Naive thymus-derived CD4-positive, alpha-beta T cell (primary cell): Measurements from ENCODE around the gene HOXC6. TPM values are rescaled to one million over a fixed set of nuclear protein-coding genes. Genes with fewer than 3 reads are reported as not detected.

ENCODE experiments used
- ATAC-seq: fragments of 150-1000 bp; cut with Tn5 transposase; 2 replicates; pipeline ENCODE4 v1.10.0; 2021; ENCODE audit warnings: mild to moderate bottlenecking, moderate library complexity
- CTCF ChIA-PET: fragments of 350-600 bp; sonication (Branson Sonifier 250); formaldehyde crosslinking; loops from one replicate; lab custom pipeline; 2021; ENCODE audit warnings: antibody characterized with exemption; lab: Charles Lee
- POLR2A ChIA-PET: fragments of 350-600 bp; sonication (Branson Sonifier 250); formaldehyde crosslinking; loops from one replicate; lab custom pipeline; 2021; ENCODE audit warnings: antibody characterized with exemption, inconsistent platforms; lab: Charles Lee
- DNase-seq, 9 donors: peaks; one replicate each; pipeline versions ENCODE4 v3.0.0 to v3.0.0-alpha.2; 2020 to 2022; ENCODE audit warnings: mixed read lengths in 1 of 9
- H3K27ac ChIP-seq: one replicate; pipeline ENCODE4 v1.7.0; 2013; ENCODE audit warnings: mild to moderate bottlenecking, low read depth, low read length, moderate library complexity
- H3K27me3 ChIP-seq, 2 donors: one replicate each; pipeline ENCODE4 v1.7.0; 2013; ENCODE audit warnings: low read length in 2 of 2, mild to moderate bottlenecking in 2 of 2, moderate library complexity in 2 of 2; ENCODE audit not compliant: control insufficient read depth in 2 of 2, insufficient read depth in 2 of 2
- H3K36me3 ChIP-seq, 3 experiments: 1 replicate in 2 of 3; 2 replicates in 1 of 3; pipeline ENCODE4 v1.7.0; 2013; ENCODE audit warnings: low read length in 3 of 3, mild to moderate bottlenecking in 3 of 3, moderate library complexity in 1 of 3; ENCODE audit not compliant: insufficient read depth in 3 of 3, control insufficient read depth in 2 of 3
- H3K4me1 ChIP-seq, 2 donors: one replicate each; pipeline ENCODE4 v1.7.0; 2013; ENCODE audit warnings: low read length in 2 of 2, mild to moderate bottlenecking in 2 of 2, moderate library complexity in 1 of 2; ENCODE audit not compliant: control insufficient read depth in 2 of 2, insufficient read depth in 2 of 2
- H3K4me3 ChIP-seq: 2 replicates; pipeline ENCODE4 v1.7.0; 2013; ENCODE audit warnings: mild to moderate bottlenecking, low read length
- H3K9me3 ChIP-seq, 3 experiments: 1 replicate in 2 of 3; 2 replicates in 1 of 3; pipeline ENCODE4 v1.7.0; 2013; ENCODE audit warnings: low read length in 3 of 3; ENCODE audit not compliant: control insufficient read depth in 2 of 3
- H3K27ac Mint-ChIP-seq, 9 donors: one replicate each; pipeline ENCODE4 v1.8.0; 2020 to 2022; ENCODE audit warnings: mixed read lengths in 9 of 9, mild to moderate bottlenecking in 8 of 9, moderate library complexity in 5 of 9, inconsistent platforms in 2 of 9
- H3K27me3 Mint-ChIP-seq, 5 donors: one replicate each; pipeline ENCODE4 v1.8.0; 2021 to 2022; ENCODE audit warnings: mixed read lengths in 5 of 5, mild to moderate bottlenecking in 1 of 5
- H3K36me3 Mint-ChIP-seq, 5 donors: one replicate each; pipeline ENCODE4 v1.8.0; 2020 to 2022; ENCODE audit warnings: mixed read lengths in 5 of 5, mild to moderate bottlenecking in 3 of 5, inconsistent platforms in 1 of 5
- H3K4me1 Mint-ChIP-seq, 7 donors: one replicate each; pipeline ENCODE4 v1.8.0; 2020 to 2022; ENCODE audit warnings: mixed read lengths in 7 of 7, mild to moderate bottlenecking in 3 of 7, inconsistent platforms in 1 of 7
- H3K4me3 Mint-ChIP-seq, 10 donors: one replicate each; pipeline ENCODE4 v1.8.0; 2020 to 2022; ENCODE audit warnings: mild to moderate bottlenecking in 10 of 10, mixed read lengths in 10 of 10, moderate library complexity in 6 of 10, inconsistent platforms in 2 of 10
- H3K9me3 Mint-ChIP-seq, 11 donors: one replicate each; pipeline ENCODE4 v1.8.0; 2020 to 2022; ENCODE audit warnings: mixed read lengths in 11 of 11, mild to moderate bottlenecking in 4 of 11, inconsistent platforms in 1 of 11, moderate library complexity in 1 of 11
- intact Hi-C, 2 donors: fragments of 100-400 bp; cut with micrococcal nuclease; formaldehyde crosslinking; loops; one replicate each; pipeline ENCODE4 v1.15.1; 2023
- polyA plus RNA-seq, 2 donors: library from polyadenylated mRNA; unstranded; fragments of 300-500 nt; fragmentation: Illumina TruSeq; gene quantifications; one replicate each; pipeline ENCODE4 v1.2.3, GENCODE V29; 2021
- total RNA-seq, 6 experiments: library from RNA in 5 of 6; stranded (reverse) in 5 of 6; gene quantifications; 1 replicate in 5 of 6; 2 replicates in 1 of 6; pipeline ENCODE4 v1.2.3 and lab custom pipeline; 2021 to 2026

HOXC6 gene
- total and polyA plus RNA-seq, 7 experiments from 2014 or later, result not detected

DNA sequence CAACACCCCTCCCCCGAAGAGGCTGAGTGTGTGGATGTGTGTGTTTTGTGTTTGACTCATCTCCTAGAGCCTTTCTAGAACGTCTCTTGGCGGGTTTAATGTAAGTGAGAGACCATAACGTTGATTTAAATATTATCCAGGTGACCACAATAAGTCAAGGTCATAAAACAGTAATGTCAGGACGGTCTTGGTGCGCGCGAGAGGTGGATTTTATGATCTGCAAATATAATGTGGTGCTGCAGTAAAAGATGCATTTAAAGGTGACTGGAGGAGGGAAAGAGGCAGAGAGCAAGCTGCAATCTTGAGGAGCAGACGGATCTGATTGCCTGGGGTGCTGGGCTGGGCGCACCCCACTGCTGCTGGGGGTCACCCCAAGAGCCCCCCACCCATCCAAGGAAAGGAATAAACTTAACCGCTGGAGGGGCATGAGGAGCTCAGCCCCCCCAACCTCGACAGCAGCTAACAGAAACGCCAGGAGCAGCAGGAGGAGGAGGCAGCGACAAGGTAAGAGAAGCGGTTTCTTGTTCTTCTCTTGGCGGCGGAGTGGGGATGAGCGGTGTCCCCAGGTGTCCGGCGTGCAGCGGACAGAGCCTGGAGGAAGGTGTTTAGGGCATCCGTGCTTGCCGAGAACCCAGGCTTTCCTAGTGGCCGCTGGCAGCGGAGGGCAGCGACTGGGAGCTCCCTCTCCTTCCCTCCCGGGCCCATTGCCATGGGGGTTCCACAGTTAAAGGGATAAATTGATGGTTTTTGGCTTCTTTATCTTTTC, 37.7 kb upstream of the HOXC6 start:
- H3K27ac ChIP-seq, result no peak overlapping the region
- peaks cover 88 to 97% (median 93%) of the 10 kb centered on the region in 5 donors for H3K27me3 Mint-ChIP-seq
- peaks cover 0 to 6% (median 0%) of the 10 kb centered on the region in 5 donors for H3K36me3 Mint-ChIP-seq
- peaks cover 65 to 89% of the 10 kb centered on the region in 2 donors for H3K27me3 ChIP-seq
- peaks cover 15 to 26% of the 10 kb centered on the region in 2 donors for H3K4me1 ChIP-seq
- ChIA-PET CTCF (interaction anchor here (0.6 to 1.1 kb wide), 2 partner anchors 18 to 27 kb away, joined by 3 read pairs; no protein-coding TSS in a partner anchor), POLR2A (interaction anchor here (1.6 kb wide), 1 partner anchor 26 kb away, joined by 4 read pairs; no protein-coding TSS in a partner anchor)
- H3K36me3 ChIP-seq, result no peaks in the 10 kb centered on the region
- H3K4me3 Mint-ChIP-seq, result peak overlapping the region in 1 of 10 donors; percentile 1
- H3K4me1 Mint-ChIP-seq, result peaks cover 31 to 58% (median 52%) of the 10 kb centered on the region in 7 donors
- no peak overlapping the region for H3K4me3 ChIP-seq
- peak overlapping the region in 1 of 9 donors; percentile 46 for H3K27ac Mint-ChIP-seq
- intact Hi-C loops, result no loop called here
- ATAC-seq (no peak), DNase-seq (no peak)
- H3K9me3 ChIP-seq, result no peaks in the 10 kb centered on the region
- peaks cover 0 to 14% (median 0%) of the 10 kb centered on the region in 11 donors for H3K9me3 Mint-ChIP-seq

DNA sequence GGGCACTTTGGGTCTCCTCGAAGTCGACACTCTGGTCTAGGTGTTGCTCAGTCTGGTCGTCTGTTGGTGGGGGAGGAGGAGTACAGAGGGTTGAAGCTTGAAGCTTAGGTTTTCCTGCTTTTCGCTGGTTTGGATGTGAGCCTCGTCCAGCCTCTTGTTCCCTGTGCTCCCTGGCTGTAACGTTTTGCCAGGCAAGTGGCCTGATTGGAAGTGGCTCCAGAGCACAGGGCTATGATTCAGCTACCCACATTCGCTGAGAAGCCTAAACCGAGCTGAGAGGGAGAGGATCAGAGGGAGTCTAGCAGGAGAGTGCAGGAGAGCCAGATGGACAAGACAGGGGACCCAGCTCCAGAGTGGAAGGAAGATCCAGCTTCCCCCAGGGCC, 37.2 kb upstream of the HOXC6 start:
- CTCF ChIA-PET, result interaction anchor here (0.6 kb wide), 1 partner anchor 26 kb away, joined by 3 read pairs; no protein-coding TSS in a partner anchor
- H3K4me1 ChIP-seq, result peaks cover 11 to 23% of the 10 kb centered on the region in 2 donors
- DNase-seq (no peak), ATAC-seq (no peak)
- POLR2A ChIA-PET, result interaction anchor here (1.6 kb wide), 1 partner anchor 25 kb away, joined by 4 read pairs; no protein-coding TSS in a partner anchor
- intact Hi-C loops, result no loop called here
- Mint-ChIP-seq H3K36me3 (peaks cover 0 to 6% (median 0%) of the 10 kb centered on the region in 5 donors), H3K9me3 (peaks cover 0 to 14% (median 0%) of the 10 kb centered on the region in 11 donors), H3K27me3 (peaks cover 90 to 99% (median 94%) of the 10 kb centered on the region in 5 donors), H3K27ac (no peak overlapping the region), H3K4me1 (peaks cover 33 to 61% (median 49%) of the 10 kb centered on the region in 7 donors), H3K4me3 (no peak overlapping the region)
- no peaks in the 10 kb centered on the region for H3K9me3 ChIP-seq
- H3K27me3 ChIP-seq, result peaks cover 65 to 89% of the 10 kb centered on the region in 2 donors
- H3K36me3 ChIP-seq, result no peaks in the 10 kb centered on the region
- no peak overlapping the region for H3K4me3 ChIP-seq
- H3K27ac ChIP-seq, result no peak overlapping the region

DNA sequence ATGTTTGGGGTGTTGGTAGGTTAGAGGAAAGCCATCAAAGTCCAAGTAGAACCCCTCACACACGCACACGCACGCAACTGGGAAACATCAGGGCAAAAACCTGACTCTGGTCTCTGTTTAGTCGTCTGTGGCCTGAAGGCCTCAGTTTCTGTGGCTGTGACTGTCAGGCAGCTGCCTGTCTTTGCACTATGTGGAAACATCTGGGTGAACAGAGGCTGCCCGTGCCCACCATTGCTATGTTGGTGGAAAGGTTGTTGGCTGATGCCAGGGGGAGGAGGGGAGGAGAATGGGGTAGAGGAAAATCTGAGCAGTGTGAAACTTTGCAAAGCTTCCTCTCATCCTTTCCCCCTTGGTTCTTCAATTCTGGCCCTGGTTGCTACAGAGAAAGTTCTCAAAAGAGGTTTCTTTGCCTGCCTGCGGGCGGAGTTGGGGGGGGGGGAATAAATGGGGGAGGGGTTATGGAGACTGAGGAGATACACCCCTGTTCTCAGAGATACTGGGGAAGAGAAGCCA, 35.8 kb upstream of the HOXC6 start:
- Mint-ChIP-seq H3K4me3 (peak overlapping the region in 1 of 10 donors; percentile 27), H3K27me3 (peaks cover 89 to 98% (median 92%) of the 10 kb centered on the region in 5 donors), H3K9me3 (peaks cover 0 to 8% (median 0%) of the 10 kb centered on the region in 11 donors), H3K36me3 (peaks cover 0 to 6% (median 0%) of the 10 kb centered on the region in 5 donors), H3K27ac (no peak overlapping the region), H3K4me1 (peaks cover 34 to 62% (median 46%) of the 10 kb centered on the region in 7 donors)
- POLR2A ChIA-PET, result interaction anchor here (0.5 kb wide), 1 partner anchor 25 kb away, joined by 3 read pairs; no protein-coding TSS in a partner anchor
- peaks cover 60 to 91% of the 10 kb centered on the region in 2 donors for H3K27me3 ChIP-seq
- H3K9me3 ChIP-seq, result no peaks in the 10 kb centered on the region
- peaks cover 23 to 27% of the 10 kb centered on the region in 2 donors for H3K4me1 ChIP-seq
- CTCF ChIA-PET, result interaction anchor here (1.1 kb wide), 1 partner anchor 8 kb away, joined by 3 read pairs; the partner anchor contains the start of gene HOXC9
- ATAC-seq, result no peak
- H3K36me3 ChIP-seq, result no peaks in the 10 kb centered on the region
- no peak for DNase-seq
- intact Hi-C loops, result no loop called here
- H3K4me3 ChIP-seq, result no peak overlapping the region
- H3K27ac ChIP-seq, result no peak overlapping the region

DNA sequence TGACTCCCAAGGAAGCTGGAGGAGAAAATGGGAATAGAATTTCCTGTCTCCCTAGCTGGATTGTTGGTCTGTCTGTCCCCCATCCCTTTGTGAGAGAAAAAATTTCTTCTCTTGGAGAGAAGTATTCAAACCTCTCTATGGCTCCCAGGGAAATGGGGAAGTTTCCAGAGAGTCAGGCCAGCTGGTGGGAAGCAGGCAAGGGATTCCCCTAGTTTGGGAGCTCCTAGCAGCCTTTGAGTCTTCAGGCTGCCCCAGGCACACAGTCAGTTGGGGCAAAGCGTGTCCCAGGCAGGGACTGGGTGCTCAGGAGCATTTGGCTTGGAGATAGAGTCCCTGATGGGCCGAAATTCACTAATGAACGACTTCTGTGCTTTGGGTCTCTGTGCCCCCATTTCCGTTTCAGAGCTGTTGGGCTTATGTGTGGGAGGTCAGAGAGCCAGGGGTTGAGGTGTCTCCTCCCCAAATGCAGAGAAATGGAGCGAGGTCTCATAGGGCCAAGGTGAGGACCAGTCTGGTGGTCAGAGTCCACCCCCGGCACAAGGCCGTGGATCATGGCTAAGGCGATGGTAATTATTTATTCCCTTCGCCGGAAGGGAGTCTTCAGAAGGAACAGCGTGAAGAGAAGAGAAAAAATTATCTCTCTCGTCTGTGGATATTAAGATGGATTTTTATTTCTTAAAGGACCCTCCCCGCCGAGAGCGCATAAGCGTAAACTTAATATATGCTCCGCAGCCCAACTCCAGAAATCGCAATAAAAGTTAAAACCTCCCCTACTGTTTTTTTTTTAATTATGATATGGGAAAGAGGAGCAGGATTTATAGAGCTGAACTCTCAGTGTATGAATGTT, 34.9 kb upstream of the HOXC6 start:
- DNase-seq (no peak), ATAC-seq (no peak)
- peak overlapping the region; percentile 4 to 87 (median 62) for H3K4me3 Mint-ChIP-seq
- ChIA-PET POLR2A (no interaction called here), CTCF (no interaction called here)
- no peaks in the 10 kb centered on the region for H3K9me3 ChIP-seq
- H3K27ac ChIP-seq, result no peak overlapping the region
- peaks cover 54 to 91% of the 10 kb centered on the region in 2 donors for H3K27me3 ChIP-seq
- no peaks in the 10 kb centered on the region for H3K36me3 ChIP-seq
- H3K27ac Mint-ChIP-seq, result peak overlapping the region in 5 of 9 donors; percentile 27 to 75 (median 50)
- H3K4me3 ChIP-seq, result no peak overlapping the region
- intact Hi-C loops, result loop anchor here in 1 of 2 donors (1.0 kb wide), 1 partner anchor 14 kb away; no protein-coding TSS in a partner anchor
- H3K27me3 Mint-ChIP-seq, result peaks cover 89 to 98% (median 92%) of the 10 kb centered on the region in 5 donors
- peaks cover 33 to 65% (median 46%) of the 10 kb centered on the region in 7 donors for H3K4me1 Mint-ChIP-seq
- peaks cover 0 to 8% (median 0%) of the 10 kb centered on the region in 11 donors for H3K9me3 Mint-ChIP-seq
- peaks cover 23 to 27% of the 10 kb centered on the region in 2 donors for H3K4me1 ChIP-seq
- peaks cover 0 to 6% (median 0%) of the 10 kb centered on the region in 5 donors for H3K36me3 Mint-ChIP-seq

DNA sequence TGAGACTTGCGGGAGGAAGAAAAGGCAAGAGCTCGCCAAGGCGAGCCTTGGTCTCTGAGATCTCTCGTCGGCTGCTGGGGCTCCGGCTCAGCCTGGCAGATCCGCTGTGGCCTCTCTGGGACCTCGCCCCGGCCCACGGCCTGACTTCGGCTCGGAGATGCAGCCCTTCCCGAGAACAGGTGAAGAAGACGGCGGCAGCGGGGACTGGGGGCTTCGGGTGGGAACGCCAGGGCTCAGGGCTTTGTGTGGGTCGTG, 34.3 kb upstream of the HOXC6 start:
- no peak for DNase-seq
- Mint-ChIP-seq H3K27me3 (peaks cover 89 to 98% (median 92%) of the 10 kb centered on the region in 5 donors), H3K36me3 (peaks cover 0 to 6% (median 0%) of the 10 kb centered on the region in 5 donors), H3K9me3 (peaks cover 0 to 8% (median 0%) of the 10 kb centered on the region in 11 donors), H3K27ac (peak overlapping the region in 5 of 9 donors; percentile 28 to 75 (median 50)), H3K4me3 (peak overlapping the region; percentile 37 to 87 (median 60)), H3K4me1 (peaks cover 32 to 67% (median 43%) of the 10 kb centered on the region in 7 donors)
- ATAC-seq, result no peak
- H3K4me3 ChIP-seq, result no peak overlapping the region
- H3K4me1 ChIP-seq, result peaks cover 23 to 25% of the 10 kb centered on the region in 2 donors
- H3K9me3 ChIP-seq, result no peaks in the 10 kb centered on the region
- H3K27me3 ChIP-seq, result peaks cover 54 to 91% of the 10 kb centered on the region in 2 donors
- POLR2A ChIA-PET, result no interaction called here
- intact Hi-C loops, result loop anchor here in 1 of 2 donors (1.0 kb wide), 1 partner anchor 15 kb away; no protein-coding TSS in a partner anchor
- H3K27ac ChIP-seq, result no peak overlapping the region
- H3K36me3 ChIP-seq, result no peaks in the 10 kb centered on the region
- CTCF ChIA-PET, result no interaction called here
